ENCODE data around the gene AARSD1.
A peak's percentile ranks its signal among the peaks of the same experiment; 100 is the strongest.
"Not testable (repeated sequence)": the region's sequence is repeated elsewhere in the genome, so short reads cannot be mapped to it uniquely, and the experiment has no call there.

Gene AARSD1

DNA sequence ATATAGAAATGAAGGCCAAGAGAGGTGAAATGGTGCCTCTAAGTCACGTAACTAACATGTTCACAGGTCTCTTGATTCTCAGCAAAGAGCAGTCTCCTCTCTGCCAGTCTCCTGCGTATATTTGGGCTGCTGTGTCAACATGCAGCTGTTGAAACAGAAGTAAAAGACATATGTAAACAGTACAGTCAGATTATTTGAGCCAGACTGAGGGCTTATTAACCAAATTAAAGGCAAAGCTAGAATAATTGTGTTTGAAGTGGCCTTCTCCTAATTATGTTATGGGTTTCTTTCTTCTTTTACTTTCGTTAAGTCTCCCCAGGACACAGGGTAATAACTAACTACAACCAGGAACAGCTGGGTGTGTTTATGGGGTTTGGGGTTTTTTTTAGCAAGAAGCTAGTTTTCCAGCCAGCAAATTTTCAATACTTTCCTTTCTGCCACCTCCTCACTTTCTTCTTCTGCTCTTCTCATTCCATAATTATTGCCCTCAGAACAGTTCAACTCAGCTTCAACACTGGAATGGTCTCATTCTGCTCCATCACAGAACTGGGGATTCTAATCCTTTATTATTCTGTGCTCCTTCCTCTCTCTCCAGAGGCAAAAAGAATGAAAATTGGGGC is 45.2 kb downstream of the AARSD1 start:
- no peak for DNase-seq

DNA sequence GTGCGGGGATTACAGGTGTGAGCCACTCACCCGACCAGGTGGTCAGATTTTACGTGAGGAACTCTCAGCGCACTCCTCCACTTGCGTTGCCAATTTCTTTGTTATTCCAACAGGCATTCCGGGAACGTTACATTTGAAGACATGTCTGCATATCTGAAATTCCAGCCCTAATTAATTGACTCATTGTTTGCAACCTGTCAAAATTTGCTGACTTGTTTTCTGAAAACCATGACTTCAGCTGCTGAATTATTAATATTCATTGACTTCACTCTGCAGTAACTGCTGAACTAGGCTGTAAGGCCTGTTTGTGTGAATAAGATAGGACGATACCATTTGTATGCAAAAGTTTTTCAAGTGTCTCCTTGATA is 47.0 kb downstream of the AARSD1 start:
- DNase-seq, result no peak

- DNase-seq, result not testable (repeated sequence)
These were observed 47.6 kb downstream of the AARSD1 start for GRCh38 chr17:42916388-42917235.

- not testable (repeated sequence) for DNase-seq
These were observed 49.0 kb downstream of the AARSD1 start for GRCh38 chr17:42915288-42915687.

GRCh38 chr17:42913981-42914617 is 50.2 kb downstream of the AARSD1 start:
- DNase-seq, result no peak

DNA sequence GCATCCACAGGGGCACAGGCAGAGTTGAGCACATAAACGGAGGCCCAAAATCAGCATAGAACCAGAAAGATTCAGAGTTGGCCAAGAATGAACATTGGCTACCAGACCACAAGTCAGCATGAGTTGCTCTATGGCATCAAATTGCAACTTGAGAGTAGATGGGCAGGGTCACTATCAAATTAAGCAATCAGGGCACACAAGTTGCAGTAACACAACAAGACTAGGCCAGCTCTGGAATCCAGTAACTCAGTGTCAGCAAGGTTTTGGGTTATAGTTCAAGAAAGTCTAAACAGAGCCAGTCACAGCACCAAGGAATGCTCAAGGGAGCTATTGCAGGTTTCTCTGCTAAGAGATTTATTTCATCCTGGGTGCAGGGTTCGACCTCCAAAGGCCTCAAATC is 50.7 kb downstream of the AARSD1 start:
- DNase-seq, result no peak

DNA sequence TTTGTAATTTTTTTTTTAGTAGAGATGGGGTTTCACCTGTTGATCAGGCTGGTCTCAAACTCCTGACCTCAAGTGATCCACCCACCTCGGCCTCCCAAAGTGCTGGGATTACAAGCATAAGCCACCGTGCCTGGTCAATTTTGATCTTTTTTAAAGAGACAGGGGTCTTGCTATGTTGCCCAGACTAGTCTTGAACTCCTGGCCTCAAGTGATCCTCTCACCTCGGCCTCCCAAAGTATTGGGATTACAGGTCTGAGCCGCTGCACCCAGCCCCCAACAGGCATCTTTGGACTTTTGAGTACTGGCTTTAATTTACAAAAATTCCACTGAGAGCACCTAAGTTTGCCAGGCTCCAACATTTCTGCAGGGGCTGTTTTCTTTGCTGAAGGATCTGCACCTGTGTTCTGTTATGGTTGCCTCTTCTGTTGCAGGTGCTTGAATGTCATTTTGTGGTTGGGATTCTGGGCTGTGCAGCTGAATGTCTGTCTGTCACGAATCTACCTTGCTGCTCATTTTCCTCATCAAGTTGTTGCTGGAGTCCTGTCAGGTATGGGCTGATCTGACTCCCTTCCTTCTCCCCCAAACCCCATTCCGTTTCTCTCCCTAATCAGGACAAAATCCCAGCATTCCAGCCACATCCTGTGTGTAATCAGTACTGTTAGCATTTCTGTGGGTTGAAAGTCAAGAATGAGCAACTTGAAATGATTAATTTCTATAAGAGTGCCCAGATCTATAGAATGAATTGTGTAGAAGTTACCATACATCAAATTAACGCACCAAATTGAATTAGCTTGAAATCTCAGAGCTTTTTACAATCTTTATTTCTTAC is 55.2 kb downstream of the AARSD1 start:
- no peak for DNase-seq

GRCh38 chr17:42906772-42907446 is 57.3 kb downstream of the AARSD1 start:
- no peak for DNase-seq

DNA sequence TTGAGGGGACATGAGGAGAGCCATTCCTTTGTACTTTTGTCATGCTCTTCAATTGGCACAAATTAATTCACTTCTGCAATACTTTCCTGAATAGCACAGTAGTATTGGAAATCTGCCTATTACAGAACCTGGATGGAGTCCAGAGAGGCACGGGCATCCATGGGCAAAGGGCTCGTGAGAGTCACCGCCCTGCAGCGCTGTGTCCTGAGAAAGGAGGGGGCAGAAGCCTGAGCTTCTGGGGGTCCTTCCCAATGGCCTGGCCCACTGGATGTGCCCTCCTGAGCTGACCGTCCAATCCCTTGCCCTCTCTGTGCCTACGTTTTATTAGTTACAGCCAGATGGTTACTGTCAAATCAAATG is 60.2 kb downstream of the AARSD1 start:
- DNase-seq, result no peak

DNA sequence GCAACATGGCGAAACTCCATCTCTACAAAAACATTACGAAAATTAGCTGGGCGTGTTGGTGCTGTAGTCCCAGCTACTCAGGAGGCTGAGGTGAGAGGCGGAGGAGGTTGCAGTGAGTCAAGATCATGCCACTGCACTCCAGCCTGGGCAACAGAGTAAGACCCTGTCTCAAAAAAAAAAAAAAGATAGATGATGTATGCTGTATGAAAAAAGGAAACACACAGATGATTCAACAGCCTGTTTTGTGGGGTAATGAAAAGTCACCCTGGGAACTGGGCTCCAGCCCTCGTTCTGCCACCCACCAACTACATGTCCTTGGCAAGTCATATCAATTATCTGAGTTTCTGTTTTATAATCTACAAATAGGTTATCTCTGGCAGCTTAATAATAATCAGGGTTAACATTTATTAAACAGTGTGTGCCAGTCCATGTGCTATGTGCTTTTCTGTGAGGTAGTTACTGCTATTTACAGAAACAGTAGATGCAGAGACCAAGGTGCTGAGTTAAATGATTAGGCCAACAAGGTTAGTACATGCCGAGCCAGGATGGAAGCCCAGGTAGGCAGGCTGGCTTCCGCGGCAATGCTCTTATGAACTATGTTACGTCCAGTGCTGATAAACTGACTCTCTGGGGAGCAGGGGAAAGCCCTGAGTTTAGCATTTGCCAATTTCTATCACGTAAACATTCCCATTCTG is 62.6 kb downstream of the AARSD1 start:
- peak; percentile 63 for DNase-seq
